ENCODE measurements around the gene UBE2QL1. TPM values are rescaled to one million over a fixed set of nuclear protein-coding genes. Genes with fewer than 3 reads are reported as not detected.

Gene UBE2QL1
- total RNA-seq, 1 experiment from 2014 or later: 0.50 TPM

DNA sequence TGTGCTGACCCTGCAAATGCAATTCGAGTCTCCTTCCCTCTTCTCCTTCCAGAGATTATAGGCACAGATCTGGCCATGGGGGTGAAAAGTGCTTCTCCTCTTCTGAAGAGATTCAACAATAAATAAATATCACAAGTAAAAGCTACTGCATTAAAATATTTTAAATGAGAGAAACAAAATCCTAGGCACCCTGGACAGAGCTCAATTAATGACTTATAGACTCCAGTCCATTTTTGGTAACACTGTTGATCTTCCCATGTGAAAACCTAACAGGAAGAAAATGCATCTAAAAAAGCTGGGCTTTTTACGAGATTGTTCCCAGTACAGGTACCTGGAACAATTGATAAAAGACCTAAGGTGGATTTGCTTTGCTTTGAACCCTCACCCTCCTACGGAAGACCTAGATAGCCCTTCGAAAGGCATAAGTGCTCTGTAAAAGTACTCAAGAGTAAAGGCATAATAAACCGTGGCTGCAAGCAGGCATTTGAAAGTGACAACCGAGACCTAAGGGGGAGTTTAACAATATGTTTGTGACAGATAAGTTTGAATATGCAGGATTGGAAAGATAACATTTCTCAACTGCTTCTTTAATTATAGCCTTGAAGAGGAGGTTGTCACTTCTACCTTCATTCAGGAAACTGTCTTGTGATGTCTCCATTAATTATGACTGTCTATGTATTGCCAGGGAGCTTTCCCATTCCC is 41.0 kb upstream of the UBE2QL1 start:
- CTCF ChIA-PET: no interaction called here
- no peak for ATAC-seq

GRCh38 chr5:6408260-6408596 is 40.4 kb upstream of the UBE2QL1 start:
- ATAC-seq (no peak), DNase-seq (ENCODE audit: low spot score) (no peak)
- Mint-ChIP-seq H3K27ac (no peak overlapping the region), H3K4me3 (no peak overlapping the region), H3K36me3 (no peaks in the 10 kb centered on the region), H3K4me1 (peaks cover 7% of the 10 kb centered on the region), H3K27me3 (ENCODE audit: low read depth) (peaks cover 3% of the 10 kb centered on the region; the same call in 1 of the 2 replicates), H3K9me3 (peaks cover 9% of the 10 kb centered on the region)
- ChIA-PET CTCF (no interaction called here), POLR2A (no interaction called here)
- TF ChIP-seq, protein P1, sequence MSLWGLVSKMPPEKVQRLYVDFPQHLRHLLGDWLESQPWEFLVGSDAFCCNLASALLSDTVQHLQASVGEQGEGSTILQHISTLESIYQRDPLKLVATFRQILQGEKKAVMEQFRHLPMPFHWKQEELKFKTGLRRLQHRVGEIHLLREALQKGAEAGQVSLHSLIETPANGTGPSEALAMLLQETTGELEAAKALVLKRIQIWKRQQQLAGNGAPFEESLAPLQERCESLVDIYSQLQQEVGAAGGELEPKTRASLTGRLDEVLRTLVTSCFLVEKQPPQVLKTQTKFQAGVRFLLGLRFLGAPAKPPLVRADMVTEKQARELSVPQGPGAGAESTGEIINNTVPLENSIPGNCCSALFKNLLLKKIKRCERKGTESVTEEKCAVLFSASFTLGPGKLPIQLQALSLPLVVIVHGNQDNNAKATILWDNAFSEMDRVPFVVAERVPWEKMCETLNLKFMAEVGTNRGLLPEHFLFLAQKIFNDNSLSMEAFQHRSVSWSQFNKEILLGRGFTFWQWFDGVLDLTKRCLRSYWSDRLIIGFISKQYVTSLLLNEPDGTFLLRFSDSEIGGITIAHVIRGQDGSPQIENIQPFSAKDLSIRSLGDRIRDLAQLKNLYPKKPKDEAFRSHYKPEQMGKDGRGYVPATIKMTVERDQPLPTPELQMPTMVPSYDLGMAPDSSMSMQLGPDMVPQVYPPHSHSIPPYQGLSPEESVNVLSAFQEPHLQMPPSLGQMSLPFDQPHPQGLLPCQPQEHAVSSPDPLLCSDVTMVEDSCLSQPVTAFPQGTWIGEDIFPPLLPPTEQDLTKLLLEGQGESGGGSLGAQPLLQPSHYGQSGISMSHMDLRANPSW (CRISPR knock-in tag; conservative IDR thresholded peaks at IDR 0.05; ENCODE audit: low read depth): no peak

More for the DNA sequence above, 41.0 kb upstream of the UBE2QL1 start:
- Mint-ChIP-seq H3K36me3 (no peaks in the 10 kb centered on the region), H3K27me3 (ENCODE audit: low read depth) (peaks cover 3% of the 10 kb centered on the region; the same call in 1 of the 2 replicates), H3K4me1 (peaks cover 10% of the 10 kb centered on the region), H3K9me3 (peaks cover 9% of the 10 kb centered on the region), H3K27ac (no peak overlapping the region), H3K4me3 (no peak overlapping the region)
- DNase-seq (ENCODE audit: low spot score): no peak
- POLR2A ChIA-PET: no interaction called here
- no peak for TF ChIP-seq ARID4B (CRISPR knock-in tag; IDR thresholded peaks at IDR 0.05; ENCODE audit: borderline replicate concordance)

DNA sequence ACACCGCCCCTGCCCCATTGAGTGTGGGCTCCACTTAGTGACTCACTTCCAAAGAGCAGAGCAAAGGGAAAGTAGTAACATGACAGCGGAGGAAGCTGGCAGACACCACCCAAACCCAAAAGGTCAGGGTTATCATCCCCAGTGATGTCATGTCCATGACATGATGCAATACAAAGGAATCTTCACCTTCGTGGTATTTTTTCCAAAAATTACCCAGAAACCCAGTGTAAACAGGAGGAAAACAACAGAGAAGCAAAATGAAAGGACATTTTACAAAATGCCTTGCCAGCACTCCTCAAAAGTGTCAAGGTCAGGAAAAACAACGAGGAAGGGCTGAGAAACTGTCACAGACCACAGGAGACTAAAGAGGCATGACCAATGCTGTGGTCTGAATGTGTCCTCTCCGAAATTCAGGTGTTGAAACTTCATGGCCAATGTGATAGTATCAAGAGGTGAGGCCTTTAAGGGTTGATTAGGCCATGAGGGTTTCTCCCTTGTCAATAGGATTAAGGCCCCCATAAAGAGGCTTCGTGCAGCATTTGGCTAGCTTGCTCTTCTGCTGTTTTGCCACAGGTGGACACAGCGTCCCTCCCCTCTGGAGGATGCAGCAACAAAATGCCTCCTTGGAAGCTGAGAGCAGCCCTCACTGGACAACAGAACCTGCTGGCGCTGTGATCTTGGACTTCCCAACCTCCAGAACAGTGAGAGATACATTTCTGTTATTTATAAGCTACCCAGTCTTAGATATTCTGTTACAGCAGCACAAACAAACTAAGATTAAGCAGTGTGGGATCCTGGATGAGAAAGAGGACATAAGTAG is 39.8 kb upstream of the UBE2QL1 start:
- ATAC-seq (no peak), DNase-seq (ENCODE audit: low spot score) (no peak)
- H3K27me3 Mint-ChIP-seq (ENCODE audit: low read depth): peaks cover 3% of the 10 kb centered on the region; the same call in 1 of the 2 replicates
- no peak overlapping the region for H3K27ac Mint-ChIP-seq
- H3K9me3 Mint-ChIP-seq: peaks cover 9% of the 10 kb centered on the region
- H3K4me3 Mint-ChIP-seq: no peak overlapping the region
- ChIA-PET POLR2A (no interaction called here), CTCF (no interaction called here)
- peaks cover 7% of the 10 kb centered on the region for H3K4me1 Mint-ChIP-seq
- no peaks in the 10 kb centered on the region for H3K36me3 Mint-ChIP-seq
- TF ChIP-seq ESRRA (CRISPR knock-in tag; IDR thresholded peaks at IDR 0.05; ENCODE audit: borderline replicate concordance) (no peak), HMGA2 (CRISPR knock-in tag; IDR thresholded peaks at IDR 0.05) (no peak), KAT7 (CRISPR knock-in tag; IDR thresholded peaks at IDR 0.05; ENCODE audit: borderline replicate concordance) (no peak), GRHL2 (CRISPR knock-in tag; IDR thresholded peaks at IDR 0.05; ENCODE audit: insufficient replicate concordance, severe bottlenecking) (no peak), GTF2I (CRISPR knock-in tag; conservative IDR thresholded peaks at IDR 0.05) (no peak), MAX (CRISPR knock-in tag; IDR thresholded peaks at IDR 0.05) (no peak), ZNF317 (CRISPR knock-in tag; IDR thresholded peaks at IDR 0.05; ENCODE audit: borderline replicate concordance, low read depth) (no peak), ATF1 (CRISPR knock-in tag; IDR thresholded peaks at IDR 0.05) (no peak), PREB (CRISPR knock-in tag; IDR thresholded peaks at IDR 0.05; ENCODE audit: borderline replicate concordance) (no peak), FOXP1 (CRISPR knock-in tag; IDR thresholded peaks at IDR 0.05; ENCODE audit: borderline replicate concordance) (no peak), ZNF396 (CRISPR knock-in tag; IDR thresholded peaks at IDR 0.05; ENCODE audit: borderline replicate concordance) (no peak), USF2 (CRISPR knock-in tag; IDR thresholded peaks at IDR 0.05) (no peak)
- TF ChIP-seq, protein P2, sequence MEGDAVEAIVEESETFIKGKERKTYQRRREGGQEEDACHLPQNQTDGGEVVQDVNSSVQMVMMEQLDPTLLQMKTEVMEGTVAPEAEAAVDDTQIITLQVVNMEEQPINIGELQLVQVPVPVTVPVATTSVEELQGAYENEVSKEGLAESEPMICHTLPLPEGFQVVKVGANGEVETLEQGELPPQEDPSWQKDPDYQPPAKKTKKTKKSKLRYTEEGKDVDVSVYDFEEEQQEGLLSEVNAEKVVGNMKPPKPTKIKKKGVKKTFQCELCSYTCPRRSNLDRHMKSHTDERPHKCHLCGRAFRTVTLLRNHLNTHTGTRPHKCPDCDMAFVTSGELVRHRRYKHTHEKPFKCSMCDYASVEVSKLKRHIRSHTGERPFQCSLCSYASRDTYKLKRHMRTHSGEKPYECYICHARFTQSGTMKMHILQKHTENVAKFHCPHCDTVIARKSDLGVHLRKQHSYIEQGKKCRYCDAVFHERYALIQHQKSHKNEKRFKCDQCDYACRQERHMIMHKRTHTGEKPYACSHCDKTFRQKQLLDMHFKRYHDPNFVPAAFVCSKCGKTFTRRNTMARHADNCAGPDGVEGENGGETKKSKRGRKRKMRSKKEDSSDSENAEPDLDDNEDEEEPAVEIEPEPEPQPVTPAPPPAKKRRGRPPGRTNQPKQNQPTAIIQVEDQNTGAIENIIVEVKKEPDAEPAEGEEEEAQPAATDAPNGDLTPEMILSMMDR (IDR thresholded peaks at IDR 0.05): no peak
- TF ChIP-seq, protein P3, sequence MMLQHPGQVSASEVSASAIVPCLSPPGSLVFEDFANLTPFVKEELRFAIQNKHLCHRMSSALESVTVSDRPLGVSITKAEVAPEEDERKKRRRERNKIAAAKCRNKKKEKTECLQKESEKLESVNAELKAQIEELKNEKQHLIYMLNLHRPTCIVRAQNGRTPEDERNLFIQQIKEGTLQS (CRISPR knock-in tag; conservative IDR thresholded peaks at IDR 0.05): no peak

All from WTC11 (cell line).